Neural cell (in vitro differentiated cells): ENCODE measurements around the gene CABLES2. TPM values are rescaled to one million over a fixed set of nuclear protein-coding genes. Genes with fewer than 3 reads are reported as not detected.

Experiments used
- H2AFZ ChIP-seq: fragments of 200-600, 300-800 bp; sonication (generic), shearing (Covaris generic); 2 replicates; pipeline ENCODE4 v1.6.0; 2014; ENCODE audit warnings: low read depth, mild to moderate bottlenecking, antibody characterized with exemption, low read length, moderate library complexity
- H3F3A ChIP-seq: fragments of 200-600 bp; shearing (Covaris generic); 2 replicates; pipeline ENCODE4 v1.6.1; 2016; ENCODE audit warnings: mild to moderate bottlenecking, moderate library complexity, mixed read lengths, antibody characterized with exemption, low read length; ENCODE audit not compliant: insufficient read depth, poor library complexity, severe bottlenecking
- H3K27ac ChIP-seq: fragments of 200-600, 300-800 bp; sonication (generic), shearing (Covaris generic); 2 replicates; pipeline ENCODE4 v1.5.1; 2014; ENCODE audit warnings: mild to moderate bottlenecking, low read length, moderate library complexity
- H3K27me3 ChIP-seq: fragments of 300-800, 200-600 bp; sonication (generic), shearing (Covaris generic); 2 replicates; pipeline ENCODE4 v1.6.0; 2014; ENCODE audit warnings: mild to moderate bottlenecking, low read depth, low read length, moderate library complexity; ENCODE audit not compliant: insufficient read depth
- H3K36me3 ChIP-seq: fragments of 300-800, 200-600 bp; sonication (generic), shearing (Covaris generic); 2 replicates; pipeline ENCODE4 v1.5.1; 2014; ENCODE audit warnings: mild to moderate bottlenecking, antibody characterized with exemption, low read length, moderate library complexity; ENCODE audit not compliant: insufficient read depth
- H3K4me2 ChIP-seq: fragments of 300-800, 200-600 bp; sonication (generic), shearing (Covaris generic); 2 replicates; pipeline ENCODE4 v1.6.0; 2014; ENCODE audit warnings: mild to moderate bottlenecking, low read length
- H3K4me3 ChIP-seq: fragments of 300-800, 200-600 bp; sonication (generic), shearing (Covaris generic); 2 replicates; pipeline ENCODE4 v1.5.1; 2014; ENCODE audit warnings: mild to moderate bottlenecking, low read length, moderate library complexity
- H3K79me2 ChIP-seq: fragments of 200-600 bp; shearing (Covaris generic); replicated peaks from 2 replicates; pipeline ENCODE4 v1.6.0; 2014; ENCODE audit warnings: mild to moderate bottlenecking, low read length, moderate library complexity; ENCODE audit not compliant: insufficient read depth
- H3K9ac ChIP-seq: fragments of 300-800, 200-600 bp; sonication (generic), shearing (Covaris generic); 2 replicates; pipeline ENCODE4 v1.6.1; 2016; ENCODE audit warnings: mild to moderate bottlenecking, low read length, mixed read lengths
- H3K9me2 ChIP-seq: fragments of 200-600 bp; shearing (Covaris generic); 2 replicates; pipeline ENCODE4 v1.6.1; 2016; ENCODE audit warnings: mild to moderate bottlenecking, low read length, mixed read lengths; ENCODE audit not compliant: insufficient read depth
- H3K9me3 ChIP-seq: fragments of 200-600, 300-800 bp; sonication (generic), shearing (Covaris generic); 2 replicates; pipeline ENCODE4 v1.6.1; 2016; ENCODE audit warnings: mild to moderate bottlenecking, mixed run types, low read length, moderate library complexity, mixed read lengths
- H4K20me1 ChIP-seq: fragments of 200-600 bp; shearing (Covaris generic); 2 replicates; pipeline ENCODE4 v1.6.1; 2016; ENCODE audit warnings: mild to moderate bottlenecking, mixed run types; ENCODE audit not compliant: insufficient read depth
- CTCF ChIP-seq: fragments of 450-650 bp; IDR thresholded peaks from 2 replicates; pipeline ENCODE4 v1.5.1; 2014; ENCODE audit warnings: antibody characterized with exemption, mild to moderate bottlenecking, moderate library complexity; ENCODE audit not compliant: poor library complexity, severe bottlenecking
- EP300 ChIP-seq: fragments of 450-650 bp; conservative IDR thresholded peaks from 2 replicates; pipeline ENCODE4 v1.6.1; 2014; ENCODE audit warnings: antibody characterized with exemption, mild to moderate bottlenecking, moderate library complexity; ENCODE audit not compliant: poor library complexity, severe bottlenecking
- EZH2 ChIP-seq: fragments of 200-600, 300-800 bp; shearing (Covaris generic), sonication (generic); IDR thresholded peaks from 2 replicates; pipeline ENCODE4 v1.6.1; 2014; ENCODE audit warnings: antibody characterized with exemption, low read length, borderline replicate concordance, mild to moderate bottlenecking; ENCODE audit not compliant: insufficient read depth, poor library complexity, severe bottlenecking
- MXI1 ChIP-seq: fragments of 450-650 bp; conservative IDR thresholded peaks from 2 replicates; pipeline ENCODE4 v1.6.1; 2014; ENCODE audit warnings: antibody characterized with exemption, mild to moderate bottlenecking; ENCODE audit not compliant: poor library complexity, severe bottlenecking
- POLR2AphosphoS5 ChIP-seq: IDR thresholded peaks from 2 replicates; pipeline ENCODE4 v1.6.1; 2012
- RAD21 ChIP-seq: fragments of 450-650 bp; conservative IDR thresholded peaks from 2 replicates; pipeline ENCODE4 v1.6.1; 2014; ENCODE audit warnings: antibody characterized with exemption, mild to moderate bottlenecking, moderate library complexity
- REST ChIP-seq: IDR thresholded peaks from 2 replicates; pipeline ENCODE4 v1.6.1; 2012; ENCODE audit warnings: borderline replicate concordance
- SMC3 ChIP-seq: fragments of 450-650 bp; conservative IDR thresholded peaks from 2 replicates; pipeline ENCODE4 v1.6.1; 2014; ENCODE audit warnings: antibody characterized with exemption, mild to moderate bottlenecking, moderate library complexity; ENCODE audit not compliant: poor library complexity
- TAF1 ChIP-seq: IDR thresholded peaks from 2 replicates; pipeline ENCODE4 v1.6.1; 2012; ENCODE audit warnings: low read depth
- polyA plus RNA-seq: library from polyadenylated mRNA; depleted of rRNA; stranded (reverse); fragments of >200 nt; gene quantifications from 2 replicates; pipeline ENCODE4 v1.2.3, GENCODE V29; 2014

CABLES2 gene
- polyA plus RNA-seq, 1 donor from 2014 or later: 8.3 TPM

DNA sequence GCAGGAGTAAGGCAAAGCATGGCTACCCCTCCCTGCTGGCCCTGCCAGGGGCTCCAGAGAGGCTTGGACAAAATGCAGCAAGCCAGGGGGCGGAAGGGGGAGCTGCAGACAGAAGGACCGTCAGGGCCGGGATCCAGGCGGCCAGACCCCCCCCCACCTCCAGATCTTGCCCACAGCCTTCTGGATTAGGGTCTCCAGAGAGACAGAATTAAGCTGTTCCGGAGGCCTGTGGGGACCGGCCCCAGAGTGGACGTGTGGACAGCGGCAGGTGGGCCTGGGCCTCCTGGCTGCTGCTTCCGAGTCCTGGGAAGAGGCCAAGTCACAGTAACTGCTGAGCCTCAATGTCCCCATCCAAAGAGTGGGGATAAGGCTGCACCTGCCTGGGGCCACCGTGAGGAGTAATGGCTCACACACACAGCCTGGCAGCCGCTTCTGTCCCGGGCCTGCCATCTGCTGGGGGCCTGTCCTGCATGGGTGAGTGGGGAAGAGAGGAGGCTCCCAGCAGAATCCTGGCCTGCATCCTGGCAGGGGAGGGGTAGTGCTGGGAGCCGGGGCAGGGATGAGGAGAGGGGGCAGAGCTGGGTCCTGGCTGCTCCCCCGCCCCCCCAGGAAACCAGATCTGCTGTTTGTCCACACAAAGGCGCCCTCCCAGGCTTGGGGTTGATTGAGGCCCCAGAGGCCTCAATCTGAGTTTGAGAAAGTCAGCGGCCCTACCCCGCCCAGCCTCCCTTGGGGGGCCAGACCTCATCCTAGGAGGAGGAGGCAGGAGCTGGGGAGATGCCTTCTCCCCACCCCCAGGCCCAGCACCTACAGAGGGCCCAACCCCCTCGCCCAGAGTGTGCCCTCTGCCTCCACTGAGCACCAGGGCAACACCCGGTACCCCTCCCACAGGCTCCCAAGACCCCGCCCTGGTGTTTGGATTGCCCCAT is 43.8 kb downstream of the CABLES2 start:
- H3K4me2 ChIP-seq: no peak overlapping the region

More for the DNA sequence above, 43.8 kb downstream of the CABLES2 start:
- H3K79me2 ChIP-seq: no peaks in the 10 kb centered on the region
- no peaks in the 10 kb centered on the region for H4K20me1 ChIP-seq
- H3K36me3 ChIP-seq: no peaks in the 10 kb centered on the region
- no peaks in the 10 kb centered on the region for H3K9me3 ChIP-seq
- no peak overlapping the region for H3K4me3 ChIP-seq
- no peak overlapping the region for H2AFZ ChIP-seq
- no peaks in the 10 kb centered on the region for H3K9me2 ChIP-seq
- H3K9ac ChIP-seq: no peak overlapping the region
- no peak overlapping the region for H3K27ac ChIP-seq
- no peaks in the 10 kb centered on the region for H3K27me3 ChIP-seq
- no peaks in the 10 kb centered on the region for H3F3A ChIP-seq
- TF ChIP-seq SMC3 (no peak), REST (no peak), RAD21 (no peak), CTCF (no peak), POLR2AphosphoS5 (no peak), MXI1 (no peak), EZH2 (no peak), TAF1 (no peak), EP300 (no peak)
